Activated T-helper 9 cell treated with anti-CD3 and anti-CD28 coated beads, Interleukin-2, amount 50 U/mL, for 16 hours (primary cell): Measurements from ENCODE around the gene CABLES1.
"Not testable (repeated sequence)": the region's sequence is repeated elsewhere in the genome, so short reads cannot be mapped to it uniquely, and the experiment has no call there.

Source experiments
- DNase-seq: peaks from one replicate; pipeline ENCODE4 v3.0.0-alpha.2; 2020; ENCODE audit warnings: low read depth

Gene CABLES1

GRCh38 chr18:23239885-23240608 is 104.8 kb downstream of the CABLES1 start:
- no peak for DNase-seq

- DNase-seq = no peak
Measured at GRCh38 chr18:23240609-23240930, 105.3 kb downstream of the CABLES1 start.

- not testable (repeated sequence) for DNase-seq
Measured at GRCh38 chr18:23241833-23242496, 106.7 kb downstream of the CABLES1 start.

GRCh38 chr18:23243178-23243577 is 107.9 kb downstream of the CABLES1 start:
- no peak for DNase-seq

GRCh38 chr18:23243816-23244215 is 108.5 kb downstream of the CABLES1 start:
- DNase-seq = no peak

- DNase-seq = no peak
Measured at GRCh38 chr18:23244401-23244800, 109.1 kb downstream of the CABLES1 start.

GRCh38 chr18:23245461-23245860 is 110.2 kb downstream of the CABLES1 start:
- DNase-seq = no peak

GRCh38 chr18:23247331-23247730 is 112.0 kb downstream of the CABLES1 start:
- no peak for DNase-seq

GRCh38 chr18:23247896-23248295 is 112.6 kb downstream of the CABLES1 start:
- no peak for DNase-seq

- no peak for DNase-seq
Measured at GRCh38 chr18:23248826-23249225, 113.5 kb downstream of the CABLES1 start.

GRCh38 chr18:23249348-23249747 is 114.1 kb downstream of the CABLES1 start:
- no peak for DNase-seq

- DNase-seq = no peak
Measured at GRCh38 chr18:23250893-23251656, 115.8 kb downstream of the CABLES1 start.

- DNase-seq = no peak
Measured at GRCh38 chr18:23253630-23254029, 118.3 kb downstream of the CABLES1 start.

- DNase-seq = no peak
Measured at GRCh38 chr18:23257137-23257536, 121.9 kb downstream of the CABLES1 start.

- DNase-seq = no peak
Measured at GRCh38 chr18:23257686-23258565, 122.6 kb downstream of the CABLES1 start.

GRCh38 chr18:23258566-23259469 is 123.5 kb downstream of the CABLES1 start:
- no peak for DNase-seq

- no peak for DNase-seq
Measured at GRCh38 chr18:23259701-23260681, 124.7 kb downstream of the CABLES1 start.

- no peak for DNase-seq
Measured at GRCh38 chr18:23260926-23261590, 125.8 kb downstream of the CABLES1 start.

GRCh38 chr18:23263551-23264235 is 128.4 kb downstream of the CABLES1 start:
- no peak for DNase-seq
